ENCODE data around the gene PCDH9.

PCDH9 gene

GRCh38 chr13:67152085-67152484 is 78.1 kb downstream of the PCDH9 start:
- no peak for DNase-seq

GRCh38 chr13:67151652-67152051 is 78.5 kb downstream of the PCDH9 start:
- DNase-seq: no peak

- no peak for DNase-seq
Measured at GRCh38 chr13:67150608-67151007, 79.5 kb downstream of the PCDH9 start.

- DNase-seq: no peak
Measured at GRCh38 chr13:67148161-67148571, 82.0 kb downstream of the PCDH9 start.

- DNase-seq: no peak
Measured at GRCh38 chr13:67147342-67148133, 82.6 kb downstream of the PCDH9 start.

- no peak for DNase-seq
Measured at GRCh38 chr13:67146523-67147130, 83.5 kb downstream of the PCDH9 start.

- no peak for DNase-seq
Measured at GRCh38 chr13:67145950-67146349, 84.2 kb downstream of the PCDH9 start.

GRCh38 chr13:67143544-67144115 is 86.5 kb downstream of the PCDH9 start:
- no peak for DNase-seq

GRCh38 chr13:67140006-67140405 is 90.1 kb downstream of the PCDH9 start:
- DNase-seq: no peak

GRCh38 chr13:67139551-67139950 is 90.6 kb downstream of the PCDH9 start:
- DNase-seq: no peak

- DNase-seq: no peak
Measured at GRCh38 chr13:67138970-67139369, 91.2 kb downstream of the PCDH9 start.

- DNase-seq: no peak
Measured at GRCh38 chr13:67137044-67137735, 92.9 kb downstream of the PCDH9 start.

GRCh38 chr13:67136157-67136556 is 94.0 kb downstream of the PCDH9 start:
- DNase-seq: no peak

GRCh38 chr13:67135356-67135755 is 94.8 kb downstream of the PCDH9 start:
- DNase-seq: no peak

- DNase-seq: peak; percentile 8
Measured at GRCh38 chr13:67134417-67135129, 95.6 kb downstream of the PCDH9 start.

GRCh38 chr13:67133476-67133875 is 96.7 kb downstream of the PCDH9 start:
- no peak for DNase-seq

GRCh38 chr13:67131393-67131792 is 98.7 kb downstream of the PCDH9 start:
- no peak for DNase-seq

- DNase-seq: no peak
Measured at GRCh38 chr13:67130444-67130843, 99.7 kb downstream of the PCDH9 start.

GRCh38 chr13:67128136-67128535 is 102.0 kb downstream of the PCDH9 start:
- DNase-seq: no peak

- no peak for DNase-seq
Measured at GRCh38 chr13:67125681-67126080, 104.5 kb downstream of the PCDH9 start.

- DNase-seq: no peak
Measured at GRCh38 chr13:67123165-67123564, 107.0 kb downstream of the PCDH9 start.

GRCh38 chr13:67122251-67122650 is 107.9 kb downstream of the PCDH9 start:
- no peak for DNase-seq
